MM.1S (cell line): ENCODE data around the gene ADAMTS2.

Experiments used
- DNase-seq: peaks from one replicate; pipeline ENCODE4 v3.0.0-alpha.2; 2015
- H2AFZ ChIP-seq: fragments of 300-600 bp; sonication (generic); 2 replicates; pipeline ENCODE4 v1.6.0; 2016; ENCODE audit warnings: antibody characterized with exemption, low read length
- H3F3A ChIP-seq: fragments of 300-600 bp; sonication (generic); 2 replicates; pipeline ENCODE4 v1.6.1; 2016; ENCODE audit warnings: mild to moderate bottlenecking, antibody characterized with exemption, low read length, moderate library complexity, mixed read lengths; ENCODE audit not compliant: insufficient read depth
- H3K27ac ChIP-seq: fragments of 300-600 bp; sonication (generic); 2 replicates; pipeline ENCODE4 v1.5.1; 2016; ENCODE audit warnings: mild to moderate bottlenecking, low read length
- H3K27me3 ChIP-seq: fragments of 300-600 bp; sonication (generic); replicated peaks from 2 replicates; pipeline ENCODE4 v1.6.0; 2016; ENCODE audit warnings: low read length; ENCODE audit not compliant: insufficient read depth
- H3K36me3 ChIP-seq: fragments of 300-600 bp; sonication (generic); replicated peaks from 2 replicates; pipeline ENCODE4 v1.6.1; 2016; ENCODE audit warnings: mild to moderate bottlenecking, low read length, mixed read lengths; ENCODE audit not compliant: insufficient read depth
- H3K4me1 ChIP-seq: fragments of 300-600 bp; sonication (generic); 2 replicates; pipeline ENCODE4 v1.6.1; 2016; ENCODE audit warnings: low read length, mixed read lengths
- H3K4me2 ChIP-seq: fragments of 300-600 bp; sonication (generic); 2 replicates; pipeline ENCODE4 v1.6.0; 2016; ENCODE audit warnings: low read depth, low read length
- H3K4me3 ChIP-seq: fragments of 300-600 bp; sonication (generic); 2 replicates; pipeline ENCODE4 v1.5.1; 2016; ENCODE audit warnings: low read length, mixed read lengths
- H3K79me2 ChIP-seq: fragments of 300-600 bp; sonication (generic); 2 replicates; pipeline ENCODE4 v1.6.1; 2016; ENCODE audit warnings: mixed run types, low read length, mixed read lengths
- H3K9ac ChIP-seq: fragments of 300-600 bp; sonication (generic); 2 replicates; pipeline ENCODE4 v1.6.1; 2016; ENCODE audit warnings: low read length, mixed read lengths
- H3K9me2 ChIP-seq: fragments of 300-600 bp; sonication (generic); replicated peaks from 2 replicates; pipeline ENCODE4 v1.6.1; 2016; ENCODE audit warnings: mild to moderate bottlenecking, low read length, mixed read lengths; ENCODE audit not compliant: insufficient read depth
- H3K9me3 ChIP-seq: fragments of 300-600 bp; sonication (generic); replicated peaks from 2 replicates; pipeline ENCODE4 v1.6.1; 2016; ENCODE audit warnings: mild to moderate bottlenecking, low read length, mixed read lengths; ENCODE audit not compliant: insufficient read depth
- H4K20me1 ChIP-seq: fragments of 300-600 bp; sonication (generic); 2 replicates; pipeline ENCODE4 v1.6.1; 2016; ENCODE audit warnings: mild to moderate bottlenecking, low read length, moderate library complexity, mixed read lengths; ENCODE audit not compliant: insufficient read depth
- EZH2 ChIP-seq: fragments of 300-600 bp; sonication (generic); optimal IDR thresholded peaks from 2 replicates; pipeline ENCODE3; 2017; ENCODE audit warnings: low read depth, mild to moderate bottlenecking, antibody characterized with exemption, low read length, mixed read lengths
- EZH2phosphoT487 ChIP-seq: fragments of 300-600 bp; sonication (generic); IDR thresholded peaks from 2 replicates; pipeline ENCODE4 v1.6.1; 2018; ENCODE audit warnings: antibody characterized with exemption, low read length
- TF ChIP-seq, protein P1 (sequence below): fragments of 300-600 bp; sonication (generic); IDR thresholded peaks from 2 replicates; pipeline ENCODE4 v1.5.1; 2016; ENCODE audit warnings: antibody characterized with exemption, low read length, mixed read lengths

The ADAMTS2 gene

DNA sequence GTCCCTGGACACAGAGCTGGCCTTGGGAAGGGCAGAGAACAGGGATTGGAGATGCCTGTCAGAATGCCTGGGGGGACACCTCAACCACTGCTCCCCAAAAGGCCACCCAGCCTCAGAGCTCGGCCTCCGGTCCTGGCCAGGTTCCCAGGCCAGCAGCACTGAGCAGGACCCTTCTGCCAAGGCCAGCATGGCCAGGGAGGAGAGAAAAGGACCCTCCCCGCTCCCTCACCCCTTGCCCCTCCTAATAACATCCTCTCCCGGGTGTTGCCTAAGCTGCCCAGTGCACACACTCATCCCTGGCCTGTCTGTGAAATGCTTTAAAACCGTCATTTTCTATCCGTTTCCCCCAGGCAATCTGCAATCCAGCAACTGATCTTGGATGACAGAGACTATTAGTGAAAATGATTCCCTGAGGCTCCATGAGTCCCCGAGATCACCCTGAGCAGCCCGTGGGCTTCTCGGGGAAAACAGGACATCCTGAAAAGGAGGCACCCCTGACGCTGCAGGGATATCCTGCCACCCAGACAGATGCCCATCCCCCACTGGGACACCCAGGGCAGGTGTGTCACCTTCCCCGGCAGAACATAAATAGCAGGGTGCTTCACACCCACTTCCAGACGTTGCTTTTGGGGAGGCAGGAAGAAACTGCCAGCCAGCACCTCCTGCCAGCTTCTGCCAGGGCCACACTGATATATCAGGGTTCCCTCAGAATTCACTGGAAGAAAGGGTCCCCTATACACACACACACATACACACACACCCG lies 75.3 kb downstream of the ADAMTS2 start:
- Histone ChIP-seq H3K9ac (no peak overlapping the region), H3K79me2 (no peaks in the 10 kb centered on the region), H3K4me3 (no peak overlapping the region), H3K4me2 (no peak overlapping the region), H3K27me3 (no peaks in the 10 kb centered on the region), H3K9me2 (no peaks in the 10 kb centered on the region), H3F3A (no peaks in the 10 kb centered on the region), H4K20me1 (no peaks in the 10 kb centered on the region), H3K36me3 (no peaks in the 10 kb centered on the region), H3K9me3 (no peaks in the 10 kb centered on the region), H2AFZ (no peak overlapping the region), H3K4me1 (no peaks in the 10 kb centered on the region), H3K27ac (no peak overlapping the region)
- no peak for DNase-seq
- no peak for TF ChIP-seq EZH2
- TF ChIP-seq, protein P1, sequence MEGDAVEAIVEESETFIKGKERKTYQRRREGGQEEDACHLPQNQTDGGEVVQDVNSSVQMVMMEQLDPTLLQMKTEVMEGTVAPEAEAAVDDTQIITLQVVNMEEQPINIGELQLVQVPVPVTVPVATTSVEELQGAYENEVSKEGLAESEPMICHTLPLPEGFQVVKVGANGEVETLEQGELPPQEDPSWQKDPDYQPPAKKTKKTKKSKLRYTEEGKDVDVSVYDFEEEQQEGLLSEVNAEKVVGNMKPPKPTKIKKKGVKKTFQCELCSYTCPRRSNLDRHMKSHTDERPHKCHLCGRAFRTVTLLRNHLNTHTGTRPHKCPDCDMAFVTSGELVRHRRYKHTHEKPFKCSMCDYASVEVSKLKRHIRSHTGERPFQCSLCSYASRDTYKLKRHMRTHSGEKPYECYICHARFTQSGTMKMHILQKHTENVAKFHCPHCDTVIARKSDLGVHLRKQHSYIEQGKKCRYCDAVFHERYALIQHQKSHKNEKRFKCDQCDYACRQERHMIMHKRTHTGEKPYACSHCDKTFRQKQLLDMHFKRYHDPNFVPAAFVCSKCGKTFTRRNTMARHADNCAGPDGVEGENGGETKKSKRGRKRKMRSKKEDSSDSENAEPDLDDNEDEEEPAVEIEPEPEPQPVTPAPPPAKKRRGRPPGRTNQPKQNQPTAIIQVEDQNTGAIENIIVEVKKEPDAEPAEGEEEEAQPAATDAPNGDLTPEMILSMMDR = no peak
- TF ChIP-seq EZH2phosphoT487 = no peak

DNA sequence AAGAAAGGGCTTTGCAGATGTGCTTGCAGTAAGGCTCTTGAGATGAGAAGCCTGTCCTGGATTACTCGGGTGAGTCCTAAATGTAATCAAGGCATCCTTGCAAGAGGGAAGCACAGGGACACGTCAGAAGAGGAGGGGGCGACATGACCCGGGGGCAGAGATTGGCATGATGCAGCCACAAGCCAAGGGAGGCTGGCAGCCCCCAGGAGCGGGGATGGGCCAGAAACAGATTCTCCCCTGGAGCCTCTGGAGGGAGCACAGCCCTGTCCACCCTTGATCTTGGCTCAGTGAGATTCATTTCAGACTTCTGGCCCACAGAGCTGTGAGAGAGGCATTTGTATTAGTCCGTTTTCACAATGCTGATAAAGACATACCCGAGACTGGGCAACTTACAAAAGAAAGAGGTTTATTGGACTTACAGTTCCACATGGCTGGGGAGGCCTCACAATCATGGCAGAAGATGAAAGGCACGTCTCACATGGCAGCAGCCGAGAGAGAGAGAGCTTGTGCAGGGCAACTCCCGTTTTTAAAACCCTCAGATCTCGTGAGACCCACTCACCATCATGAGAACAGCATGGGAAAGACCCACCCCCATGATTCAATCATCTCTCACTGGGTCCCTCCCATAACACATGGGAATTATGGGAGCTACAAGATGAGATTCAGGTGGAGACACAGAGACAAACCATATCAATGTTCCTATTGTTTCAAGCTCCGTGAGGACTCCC lies 76.1 kb downstream of the ADAMTS2 start:
- H3K79me2 ChIP-seq = no peaks in the 10 kb centered on the region
- no peaks in the 10 kb centered on the region for H3F3A ChIP-seq
- no peaks in the 10 kb centered on the region for H3K4me1 ChIP-seq
- H3K9me3 ChIP-seq = no peaks in the 10 kb centered on the region
- H4K20me1 ChIP-seq = no peaks in the 10 kb centered on the region
- H3K4me2 ChIP-seq = no peak overlapping the region
- no peaks in the 10 kb centered on the region for H3K9me2 ChIP-seq
- DNase-seq = no peak
- no peak for TF ChIP-seq EZH2phosphoT487
- TF ChIP-seq, protein P1 = no peak
- no peak for TF ChIP-seq EZH2
- H3K4me3 ChIP-seq = no peak overlapping the region
- H3K36me3 ChIP-seq = no peaks in the 10 kb centered on the region
- H2AFZ ChIP-seq = no peak overlapping the region
- no peak overlapping the region for H3K9ac ChIP-seq
- H3K27me3 ChIP-seq = no peaks in the 10 kb centered on the region
- H3K27ac ChIP-seq = no peak overlapping the region

DNA sequence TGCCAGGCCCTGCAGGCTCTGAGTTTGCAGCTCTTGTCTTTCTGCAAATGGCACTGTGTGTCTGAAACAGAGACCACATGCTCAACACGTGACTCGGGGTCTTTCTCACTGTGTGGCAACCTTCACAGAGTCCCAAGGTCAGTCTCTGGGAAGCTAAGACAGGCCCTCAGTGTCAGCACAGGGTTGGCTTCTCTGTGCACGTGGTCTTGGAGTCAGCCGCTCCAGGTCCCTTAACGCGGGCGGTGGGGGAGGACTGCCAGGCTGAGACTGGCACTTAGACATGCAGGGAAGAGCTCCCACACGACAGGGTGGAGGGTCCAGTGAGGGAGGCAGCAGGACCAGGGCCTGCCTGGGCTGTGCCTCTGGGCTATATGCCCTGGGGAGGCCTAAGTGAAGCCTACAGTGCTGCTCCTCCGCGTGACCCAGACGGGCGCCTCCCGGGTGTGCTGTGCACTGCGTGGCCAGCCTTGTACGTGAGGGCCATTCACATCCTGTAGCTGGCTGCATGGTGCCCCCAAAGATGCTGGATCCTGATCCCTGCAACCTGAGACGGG lies 76.8 kb downstream of the ADAMTS2 start:
- Histone ChIP-seq H3K9me3 (no peaks in the 10 kb centered on the region), H3K9me2 (no peaks in the 10 kb centered on the region), H3K27ac (no peak overlapping the region), H3K36me3 (no peaks in the 10 kb centered on the region), H3F3A (no peaks in the 10 kb centered on the region), H3K4me3 (no peak overlapping the region), H3K4me1 (no peaks in the 10 kb centered on the region), H2AFZ (no peak overlapping the region), H3K79me2 (no peaks in the 10 kb centered on the region), H4K20me1 (no peaks in the 10 kb centered on the region), H3K27me3 (no peaks in the 10 kb centered on the region), H3K4me2 (no peak overlapping the region), H3K9ac (no peak overlapping the region)
- no peak for DNase-seq
- no peak for TF ChIP-seq EZH2
- TF ChIP-seq, protein P1 = no peak
